ENCODE results near the gene FCF1. TPM values are rescaled to one million over a fixed set of nuclear protein-coding genes. Genes with fewer than 3 reads are reported as not detected.

Gene FCF1
- total and polyA plus RNA-seq, 9 of the 15 experiments (the other 6 are each of a cell fraction or from before 2014, with no cell fraction given): 6.8 to 91.9 (median 40.0) TPM

GRCh38 chr14:74735125-74735524 is 22.2 kb downstream of the FCF1 start (continued):
- TF ChIP-seq PCBP1 (IDR thresholded peaks at IDR 0.05; ENCODE audit: low read depth, low read length, poor library complexity, severe bottlenecking) (no peak), RERE (CRISPR knock-in tag; IDR thresholded peaks at IDR 0.05; ENCODE audit: borderline replicate concordance) (no peak), CUX1 (CRISPR knock-in tag; IDR thresholded peaks at IDR 0.05) (no peak), CBFB (CRISPR knock-in tag; IDR thresholded peaks at IDR 0.05) (no peak), SFPQ (IDR thresholded peaks at IDR 0.05; ENCODE audit: low read depth, low read length) (no peak), ARID1B (IDR thresholded peaks at IDR 0.05) (peak; percentile 91), NR0B1 (IDR thresholded peaks at IDR 0.05; ENCODE audit: partially characterized antibody) (no peak), ZNF780A (CRISPR knock-in tag; IDR thresholded peaks at IDR 0.05) (no peak), U2AF1 (optimal IDR thresholded peaks at IDR 0.05; ENCODE audit: low read depth, low read length) (no peak), JUND (IDR thresholded peaks at IDR 0.05; ENCODE audit: borderline replicate concordance, low read depth, low read length) (peak; percentile 72; the same call in 1 of the 2 replicates), JUND (tag; IDR thresholded peaks at IDR 0.05; ENCODE audit: borderline replicate concordance, low read depth, low read length) (peak; percentile 64; the same call in 1 of the 3 replicates), EHMT2 (IDR thresholded peaks at IDR 0.05) (no peak), MTA1 (IDR thresholded peaks at IDR 0.05; ENCODE audit: borderline replicate concordance) (no peak), SMARCA5 (IDR thresholded peaks at IDR 0.05) (no peak), ZNF444 (CRISPR knock-in tag; IDR thresholded peaks at IDR 0.05) (no peak)
